ENCODE measurements around the gene TNS4. TPM values are rescaled to one million over a fixed set of nuclear protein-coding genes. Genes with fewer than 3 reads are reported as not detected.

Gene TNS4
- total RNA-seq, 1 experiment from 2014 or later: 0.59 TPM

GRCh38 chr17:40447806-40448205 is 53.6 kb downstream of the TNS4 start:
- Histone ChIP-seq H3K4me1 (ENCODE audit: insufficient read depth, low read length) (peaks cover 9% of the 10 kb centered on the region), H3K27me3 (ENCODE audit: insufficient read depth, low read length) (no peaks in the 10 kb centered on the region), H3K23me2 (ENCODE audit: insufficient read length, low read depth, low read length, poor library complexity, severe bottlenecking) (peaks cover 17% of the 10 kb centered on the region), H2BK20ac (ENCODE audit: low read depth, low read length, poor library complexity, severe bottlenecking) (no peak overlapping the region), H4K91ac (ENCODE audit: insufficient read length, low read depth, low read length) (no peak overlapping the region), H2BK15ac (ENCODE audit: low read depth, low read length) (no peak overlapping the region), H2AFZ (ENCODE audit: low read length) (no peak overlapping the region), H2BK120ac (ENCODE audit: low read depth, low read length, poor library complexity, severe bottlenecking) (no peak overlapping the region), H3K27ac (ENCODE audit: insufficient read length, low read depth, low read length) (no peak overlapping the region), H3K9ac (ENCODE audit: extremely low read depth, insufficient read length, low read length) (no peak overlapping the region), H3K56ac (ENCODE audit: insufficient read length, low read depth, low read length) (no peak overlapping the region), H2AK5ac (ENCODE audit: insufficient read length, low read length) (no peak overlapping the region), H3K23ac (ENCODE audit: insufficient read length, low read depth, low read length) (no peak overlapping the region), H3K9me3 (ENCODE audit: control insufficient read depth, low read depth, low read length) (no peaks in the 10 kb centered on the region), H3K14ac (ENCODE audit: insufficient read depth, low read length) (no peak overlapping the region), H3T11ph (ENCODE audit: low read length) (no peak overlapping the region), H3K79me1 (ENCODE audit: insufficient read depth, low read depth, low read length, poor library complexity, severe bottlenecking) (no peaks in the 10 kb centered on the region), H4K8ac (replicated peaks; ENCODE audit: insufficient read length, low read depth, low read length) (no peak overlapping the region), H3K4ac (ENCODE audit: low read depth, low read length) (no peak overlapping the region), H3K79me2 (ENCODE audit: insufficient read depth, low read length) (no peaks in the 10 kb centered on the region; the same call in 1 of the 2 replicates), H2BK5ac (ENCODE audit: insufficient read length, low read length) (no peak overlapping the region), H4K20me1 (ENCODE audit: control insufficient read depth, insufficient read depth, insufficient read length) (no peaks in the 10 kb centered on the region), H3K18ac (ENCODE audit: insufficient read length, low read depth, low read length) (no peak overlapping the region), H4K5ac (ENCODE audit: insufficient read length, low read depth, low read length) (no peak overlapping the region), H2BK12ac (ENCODE audit: insufficient read length, low read depth, low read length) (no peak overlapping the region), H3K4me2 (ENCODE audit: insufficient read depth, insufficient read length, low read length) (no peak overlapping the region)
- DNase-seq: no peak
- no CpG with 5 or more reads among the region's 4 CpGs for WGBS (ENCODE audit: extremely low coverage, insufficient read length, low lambda C conversion rate)
- Mint-ChIP-seq H3K27me3 (ENCODE audit: low read depth) (peaks cover 12% of the 10 kb centered on the region), H3K9me3 (no peaks in the 10 kb centered on the region), H3K4me3 (peak overlapping the region in 1 of 2 experiments; percentile 18; a peak in 1 of 5 replicates), H3K36me3 (ENCODE audit: insufficient read depth in 1 of 3, low read depth in 3 of 3) (peaks cover 1 to 12% (median 1%) of the 10 kb centered on the region in 3 experiments; a peak in 6 of 7 replicates), H3K4me1 (peaks cover 34 to 37% of the 10 kb centered on the region in 2 experiments), H3K27ac (peak overlapping the region in 1 of 3 experiments; percentile 40; a peak in 2 of 7 replicates)
- TF ChIP-seq, protein P1, sequence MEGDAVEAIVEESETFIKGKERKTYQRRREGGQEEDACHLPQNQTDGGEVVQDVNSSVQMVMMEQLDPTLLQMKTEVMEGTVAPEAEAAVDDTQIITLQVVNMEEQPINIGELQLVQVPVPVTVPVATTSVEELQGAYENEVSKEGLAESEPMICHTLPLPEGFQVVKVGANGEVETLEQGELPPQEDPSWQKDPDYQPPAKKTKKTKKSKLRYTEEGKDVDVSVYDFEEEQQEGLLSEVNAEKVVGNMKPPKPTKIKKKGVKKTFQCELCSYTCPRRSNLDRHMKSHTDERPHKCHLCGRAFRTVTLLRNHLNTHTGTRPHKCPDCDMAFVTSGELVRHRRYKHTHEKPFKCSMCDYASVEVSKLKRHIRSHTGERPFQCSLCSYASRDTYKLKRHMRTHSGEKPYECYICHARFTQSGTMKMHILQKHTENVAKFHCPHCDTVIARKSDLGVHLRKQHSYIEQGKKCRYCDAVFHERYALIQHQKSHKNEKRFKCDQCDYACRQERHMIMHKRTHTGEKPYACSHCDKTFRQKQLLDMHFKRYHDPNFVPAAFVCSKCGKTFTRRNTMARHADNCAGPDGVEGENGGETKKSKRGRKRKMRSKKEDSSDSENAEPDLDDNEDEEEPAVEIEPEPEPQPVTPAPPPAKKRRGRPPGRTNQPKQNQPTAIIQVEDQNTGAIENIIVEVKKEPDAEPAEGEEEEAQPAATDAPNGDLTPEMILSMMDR (conservative IDR thresholded peaks at IDR 0.05): no peak
